Nephron progenitor cell (in vitro differentiated cells): ENCODE results near the gene CCDC107.

Experiments used
- DNase-seq: peaks from one replicate; pipeline ENCODE4 v3.0.0; 2021
- H3K27ac Mint-ChIP-seq: 2 replicates; pipeline ENCODE4 v1.8.0; 2021; ENCODE audit warnings: mild to moderate bottlenecking, moderate library complexity, mixed read lengths
- H3K27me3 Mint-ChIP-seq: 2 replicates; pipeline ENCODE4 v1.8.0; 2021; ENCODE audit warnings: mild to moderate bottlenecking, low read depth, mixed read lengths; ENCODE audit not compliant: poor library complexity
- H3K36me3 Mint-ChIP-seq: 2 replicates; pipeline ENCODE4 v1.8.0; 2021; ENCODE audit warnings: low read depth, mixed read lengths
- H3K4me1 Mint-ChIP-seq: 2 replicates; pipeline ENCODE4 v1.8.0; 2021; ENCODE audit warnings: mixed read lengths
- H3K4me3 Mint-ChIP-seq: 2 replicates; pipeline ENCODE4 v1.8.0; 2021; ENCODE audit warnings: mild to moderate bottlenecking, moderate library complexity, mixed read lengths
- H3K9me3 Mint-ChIP-seq: 2 replicates; pipeline ENCODE4 v1.8.0; 2021; ENCODE audit warnings: mild to moderate bottlenecking, moderate library complexity, mixed read lengths
- CTCF ChIP-seq: fragments of 200-600 bp; sonication (generic); IDR thresholded peaks from 2 replicates; pipeline ENCODE4 v1.5.0; 2021; ENCODE audit warnings: antibody characterized with exemption

Gene CCDC107

GRCh38 chr9:35674025-35674361 is 15.9 kb downstream of the CCDC107 start:
- Mint-ChIP-seq H3K9me3 (no peaks in the 10 kb centered on the region), H3K27ac (no peak overlapping the region), H3K36me3 (no peaks in the 10 kb centered on the region), H3K27me3 (peaks cover 31% of the 10 kb centered on the region), H3K4me1 (peaks cover 45% of the 10 kb centered on the region), H3K4me3 (peak overlapping the region; percentile 67)
- DNase-seq: no peak
- no peak for TF ChIP-seq CTCF

- peak overlapping the region; percentile 77 for H3K4me3 Mint-ChIP-seq
- peaks cover 34% of the 10 kb centered on the region for H3K27me3 Mint-ChIP-seq
- H3K9me3 Mint-ChIP-seq: no peaks in the 10 kb centered on the region
- TF ChIP-seq CTCF: no peak
- H3K36me3 Mint-ChIP-seq: no peaks in the 10 kb centered on the region
- peaks cover 45% of the 10 kb centered on the region for H3K4me1 Mint-ChIP-seq
- H3K27ac Mint-ChIP-seq: no peak overlapping the region
- no peak for DNase-seq
Measured at GRCh38 chr9:35675204-35675603, 17.1 kb downstream of the CCDC107 start.

- Mint-ChIP-seq H3K4me1 (peaks cover 45% of the 10 kb centered on the region), H3K4me3 (peak overlapping the region; percentile 77), H3K9me3 (no peaks in the 10 kb centered on the region), H3K36me3 (no peaks in the 10 kb centered on the region), H3K27me3 (peaks cover 34% of the 10 kb centered on the region), H3K27ac (no peak overlapping the region)
- TF ChIP-seq CTCF: no peak
- DNase-seq: peak; percentile 94
Measured at GRCh38 chr9:35675732-35676392, 17.8 kb downstream of the CCDC107 start.

- Mint-ChIP-seq H3K9me3 (no peaks in the 10 kb centered on the region), H3K27ac (no peak overlapping the region), H3K36me3 (peaks cover 21% of the 10 kb centered on the region), H3K4me1 (peaks cover 70% of the 10 kb centered on the region), H3K4me3 (no peak overlapping the region), H3K27me3 (peaks cover 20% of the 10 kb centered on the region)
- DNase-seq: no peak
- TF ChIP-seq CTCF: no peak
Measured at GRCh38 chr9:35679091-35679490, 21.0 kb downstream of the CCDC107 start.

- Mint-ChIP-seq H3K36me3 (peaks cover 29% of the 10 kb centered on the region), H3K9me3 (no peaks in the 10 kb centered on the region), H3K27ac (no peak overlapping the region), H3K27me3 (peaks cover 13% of the 10 kb centered on the region), H3K4me3 (no peak overlapping the region), H3K4me1 (peaks cover 69% of the 10 kb centered on the region)
- no peak for DNase-seq
- no peak for TF ChIP-seq CTCF
Measured at GRCh38 chr9:35679766-35680330, 21.8 kb downstream of the CCDC107 start.
